DND-41 (cell line): ENCODE measurements around the gene MUCL3.

ENCODE experiments used
- ATAC-seq: fragments of 200-7000 bp; cut with Tn5 transposase; 3 replicates; pipeline ENCODE4 v1.9.1; 2021; ENCODE audit warnings: low read depth; ENCODE audit not compliant: insufficient read depth
- DNase-seq: peaks from one replicate; pipeline ENCODE4 v3.0.0-alpha.2; 2020
- H2AFZ ChIP-seq: 2 replicates; pipeline ENCODE4 v1.6.0; 2012; ENCODE audit warnings: low read depth, low read length
- H3K27ac ChIP-seq: 2 replicates; pipeline ENCODE4 v1.5.1; 2012; ENCODE audit warnings: low read length, inconsistent platforms
- H3K27me3 ChIP-seq: fragments of 200-600 bp; sonication (generic); 2 replicates; pipeline ENCODE4 v1.6.0; 2012; ENCODE audit warnings: low read length, mild to moderate bottlenecking, inconsistent platforms; ENCODE audit not compliant: insufficient read depth, poor library complexity
- H3K36me3 ChIP-seq: 2 replicates; pipeline ENCODE4 v1.5.1; 2012; ENCODE audit warnings: low read length, inconsistent platforms; ENCODE audit not compliant: insufficient read depth
- H3K4me1 ChIP-seq: 2 replicates; pipeline ENCODE4 v1.5.1; 2012; ENCODE audit warnings: mild to moderate bottlenecking, low read length; ENCODE audit not compliant: insufficient read depth
- H3K4me2 ChIP-seq: 2 replicates; pipeline ENCODE4 v1.6.0; 2012; ENCODE audit warnings: mild to moderate bottlenecking, moderate library complexity, low read length, inconsistent platforms; ENCODE audit not compliant: insufficient read depth
- H3K4me3 ChIP-seq, 2 experiments: fragments of 200-600 bp in 1 of 2; shearing (Covaris generic) in 1 of 2; 2 replicates each; pipeline ENCODE4 v1.5.1; 2012 to 2016; ENCODE audit warnings: inconsistent platforms in 2 of 2, low read length in 2 of 2, mild to moderate bottlenecking in 2 of 2, low read depth in 1 of 2, moderate library complexity in 1 of 2
- H3K79me2 ChIP-seq: 2 replicates; pipeline ENCODE4 v1.6.0; 2012; ENCODE audit warnings: low read length, inconsistent platforms; ENCODE audit not compliant: insufficient read depth
- H3K9ac ChIP-seq: 2 replicates; pipeline ENCODE4 v1.6.0; 2012; ENCODE audit warnings: low read depth, mild to moderate bottlenecking, inconsistent platforms, low read length, moderate library complexity
- H3K9me3 ChIP-seq: 2 replicates; pipeline ENCODE4 v1.5.1; 2012; ENCODE audit warnings: low read length, moderate library complexity, mild to moderate bottlenecking, inconsistent platforms; ENCODE audit not compliant: insufficient read depth, severe bottlenecking
- H4K20me1 ChIP-seq: 2 replicates; pipeline ENCODE4 v1.6.0; 2012; ENCODE audit warnings: low read length; ENCODE audit not compliant: insufficient read depth
- CTCF ChIP-seq: IDR thresholded peaks from 2 replicates; pipeline ENCODE4 v1.5.1; 2012; ENCODE audit warnings: borderline replicate concordance, low read length, moderate library complexity, mild to moderate bottlenecking; ENCODE audit not compliant: poor library complexity, severe bottlenecking; ENCODE audit errors: extremely low read depth
- EZH2 ChIP-seq: IDR thresholded peaks from 3 replicates; pipeline ENCODE4 v1.6.1; 2012; ENCODE audit warnings: borderline replicate concordance, low read depth, mild to moderate bottlenecking, moderate library complexity, low read length, inconsistent platforms; ENCODE audit not compliant: severe bottlenecking

Gene MUCL3

DNA sequence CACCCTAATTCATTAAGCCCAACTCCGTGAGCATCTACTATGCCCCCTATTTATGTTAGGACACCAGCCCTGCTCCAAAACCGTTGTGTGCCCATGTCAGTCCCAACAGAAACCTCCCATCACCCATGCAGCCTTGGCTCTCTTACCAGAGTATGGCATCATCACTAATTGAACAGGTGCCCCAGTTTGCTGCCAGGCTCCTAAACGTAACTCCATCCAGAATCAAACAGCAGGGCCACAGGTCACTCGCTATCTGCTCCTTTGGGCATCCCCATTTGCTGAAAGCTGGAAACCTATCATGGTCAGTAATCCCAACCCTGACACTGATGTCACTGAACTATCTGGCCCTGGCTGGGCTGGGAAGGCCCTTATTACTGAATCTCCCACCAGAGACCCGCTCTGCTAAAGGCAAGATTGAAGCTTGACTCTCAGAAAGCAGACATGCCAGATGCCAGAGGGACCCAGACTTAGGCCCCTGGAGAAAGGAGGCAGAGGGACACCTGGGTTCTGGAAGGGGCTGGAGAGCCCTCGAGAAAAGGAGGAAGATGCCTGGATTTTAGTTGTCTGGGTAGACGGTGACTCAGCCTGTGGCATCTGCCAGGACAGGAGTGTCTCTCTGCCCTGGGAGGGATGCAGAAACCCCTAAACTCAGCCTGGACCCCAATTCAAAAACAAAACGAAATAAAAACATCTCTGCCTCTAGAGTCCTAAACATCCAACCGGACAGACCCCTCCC is 14.0 kb downstream of the MUCL3 start:
- Histone ChIP-seq H3K4me1 (peaks cover 19% of the 10 kb centered on the region), H3K27me3 (peaks cover 52% of the 10 kb centered on the region), H3K9ac (peak overlapping the region; percentile 47), H4K20me1 (no peaks in the 10 kb centered on the region), H2AFZ (peak overlapping the region; percentile 75), H3K36me3 (no peaks in the 10 kb centered on the region), H3K9me3 (no peaks in the 10 kb centered on the region), H3K4me2 (peak overlapping the region; percentile 74), H3K27ac (no peak overlapping the region), H3K79me2 (no peaks in the 10 kb centered on the region), H3K4me3 (peak overlapping the region; percentile 12 to 56; a peak in 3 of 4 replicates)
- TF ChIP-seq CTCF (no peak), EZH2 (no peak)
- DNase-seq (no peak), ATAC-seq (0 out of 3 replicates have a peak, but pooled peaks have one; percentile 3)

GRCh38 chr6:30955367-30956042 is 14.7 kb downstream of the MUCL3 start:
- Histone ChIP-seq H2AFZ (peak overlapping the region; percentile 75), H3K27me3 (peaks cover 52% of the 10 kb centered on the region), H4K20me1 (no peaks in the 10 kb centered on the region), H3K4me2 (peak overlapping the region; percentile 74), H3K9ac (peak overlapping the region; percentile 47), H3K36me3 (no peaks in the 10 kb centered on the region), H3K27ac (peak overlapping the region; percentile 17; the same call in 1 of the 2 replicates), H3K4me3 (peak overlapping the region; percentile 12 to 56; a peak in 3 of 4 replicates), H3K9me3 (no peaks in the 10 kb centered on the region), H3K79me2 (no peaks in the 10 kb centered on the region), H3K4me1 (peaks cover 19% of the 10 kb centered on the region)
- TF ChIP-seq CTCF (no peak), EZH2 (peak; percentile 59)
- peak; percentile 94 for ATAC-seq
- peak; percentile 80 for DNase-seq

GRCh38 chr6:30957716-30958115 is 16.9 kb downstream of the MUCL3 start:
- no peak overlapping the region for H3K4me3 ChIP-seq
- no peaks in the 10 kb centered on the region for H3K36me3 ChIP-seq
- no peaks in the 10 kb centered on the region for H3K79me2 ChIP-seq
- H3K9ac ChIP-seq = no peak overlapping the region
- peaks cover 53% of the 10 kb centered on the region for H3K27me3 ChIP-seq
- H3K27ac ChIP-seq = no peak overlapping the region
- no peaks in the 10 kb centered on the region for H4K20me1 ChIP-seq
- DNase-seq (no peak), ATAC-seq (no peak)
- TF ChIP-seq EZH2 (no peak), CTCF (no peak)
- H3K9me3 ChIP-seq = no peaks in the 10 kb centered on the region
- H2AFZ ChIP-seq = no peak overlapping the region
- H3K4me1 ChIP-seq = peaks cover 19% of the 10 kb centered on the region
- no peak overlapping the region for H3K4me2 ChIP-seq
